IMR-90 (cell line): ENCODE results near the gene SNTG2. TPM values are rescaled to one million over a fixed set of nuclear protein-coding genes. Genes with fewer than 3 reads are reported as not detected.

Experiments
- ATAC-seq: fragments of 200-7000 bp; cut with Tn5 transposase; 2 replicates; pipeline ENCODE4 v1.9.1; 2020; ENCODE audit warnings: low read depth, mild to moderate bottlenecking, moderate library complexity
- BruUV-seq: library from RNA; stranded (reverse); fragments of 400-500 nt; replicated peaks from 2 replicates; lab custom pipeline; 2021; lab: Mats Ljungman, UMichigan
- CTCF ChIA-PET: fragments of 300-600 bp; formaldehyde crosslinking; extraction: SDS; loops from one replicate; lab custom pipeline; 2021; ENCODE audit warnings: antibody characterized with exemption; lab: Yijun Ruan, JAX
- POLR2A ChIA-PET: fragments of 300-600 bp; sonication (Branson Sonifier 250); formaldehyde crosslinking; loops from one replicate; lab custom pipeline; 2022; ENCODE audit warnings: antibody characterized with exemption; ENCODE audit not compliant: unreplicated experiment; lab: Charles Lee
- DNase-seq: peaks from one replicate; pipeline ENCODE4 v3.0.0; 2013
- H2AFZ ChIP-seq: replicated peaks from 2 replicates; pipeline ENCODE3; 2013; ENCODE audit warnings: low read length, mild to moderate bottlenecking; ENCODE audit not compliant: poor library complexity
- H2AK5ac ChIP-seq: 2 replicates; pipeline ENCODE4 v1.6.1; 2013; ENCODE audit warnings: low read depth, low read length, inconsistent platforms
- H2AK9ac ChIP-seq: replicated peaks from 2 replicates; pipeline ENCODE3; 2013; ENCODE audit warnings: mild to moderate bottlenecking, low read depth, low read length, moderate library complexity; ENCODE audit not compliant: poor library complexity
- H2BK120ac ChIP-seq: 2 replicates; pipeline ENCODE4 v1.6.1; 2013; ENCODE audit warnings: low read depth, low read length, inconsistent platforms
- H2BK15ac ChIP-seq: 3 replicates; pipeline ENCODE4 v1.6.1; 2013; ENCODE audit warnings: low read depth, low read length, inconsistent platforms
- H2BK20ac ChIP-seq: 2 replicates; pipeline ENCODE4 v1.6.1; 2013; ENCODE audit warnings: low read depth, mild to moderate bottlenecking, inconsistent platforms, low read length, moderate library complexity
- H2BK5ac ChIP-seq: 2 replicates; pipeline ENCODE4 v1.6.1; 2013; ENCODE audit warnings: mild to moderate bottlenecking, low read depth, low read length, inconsistent platforms; ENCODE audit not compliant: poor library complexity, severe bottlenecking
- H3K14ac ChIP-seq: replicated peaks from 2 replicates; pipeline ENCODE4 v1.6.1; 2013; ENCODE audit warnings: low read depth, low read length, inconsistent platforms
- H3K18ac ChIP-seq: 2 replicates; pipeline ENCODE4 v1.6.1; 2013; ENCODE audit warnings: low read depth, low read length, control low read depth
- H3K23ac ChIP-seq: 2 replicates; pipeline ENCODE4 v1.6.1; 2013; ENCODE audit warnings: low read depth, low read length, inconsistent platforms
- H3K27ac ChIP-seq: 2 replicates; pipeline ENCODE4 v1.5.1; 2013; ENCODE audit warnings: mild to moderate bottlenecking, control low read depth, low read length; ENCODE audit not compliant: insufficient read depth
- H3K27me3 ChIP-seq: 2 replicates; pipeline ENCODE4 v1.6.1; 2013; ENCODE audit warnings: low read length; ENCODE audit not compliant: control insufficient read depth, insufficient read depth
- H3K36me3 ChIP-seq: 2 replicates; pipeline ENCODE4 v1.6.1; 2013; ENCODE audit warnings: low read length, mixed read lengths; ENCODE audit not compliant: control insufficient read depth, insufficient read depth
- H3K4ac ChIP-seq: 2 replicates; pipeline ENCODE4 v1.6.1; 2013; ENCODE audit warnings: low read depth, low read length, inconsistent platforms
- H3K4me1 ChIP-seq: 2 replicates; pipeline ENCODE4 v1.6.1; 2013; ENCODE audit warnings: low read length, mixed read lengths; ENCODE audit not compliant: control insufficient read depth, insufficient read depth
- H3K4me2 ChIP-seq: 2 replicates; pipeline ENCODE4 v1.6.1; 2013; ENCODE audit warnings: low read depth, mild to moderate bottlenecking, control low read depth, low read length, moderate library complexity
- H3K4me3 ChIP-seq: 2 replicates; pipeline ENCODE4 v1.5.1; 2013; ENCODE audit warnings: low read depth, mild to moderate bottlenecking, control low read depth, low read length, moderate library complexity; ENCODE audit not compliant: insufficient read depth
- H3K56ac ChIP-seq: 2 replicates; pipeline ENCODE4 v1.6.1; 2013; ENCODE audit warnings: low read length, inconsistent platforms; ENCODE audit not compliant: insufficient read depth; ENCODE audit errors: extremely low read depth
- H3K79me1 ChIP-seq, 2 experiments: 2 replicates each; pipeline ENCODE4 v1.6.1; 2013; ENCODE audit warnings: low read length in 2 of 2, inconsistent platforms in 1 of 2, low read depth in 1 of 2
- H3K9ac ChIP-seq: 2 replicates; pipeline ENCODE4 v1.6.1; 2013; ENCODE audit warnings: low read depth, low read length, control low read depth
- H3K9me1 ChIP-seq: 2 replicates; pipeline ENCODE4 v1.6.1; 2013; ENCODE audit warnings: low read length, inconsistent platforms; ENCODE audit not compliant: insufficient read depth
- H3K9me3 ChIP-seq: 2 replicates; pipeline ENCODE4 v1.6.1; 2013; ENCODE audit warnings: low read length; ENCODE audit not compliant: control insufficient read depth, insufficient read depth
- H4K20me1 ChIP-seq: 2 replicates; pipeline ENCODE4 v1.6.1; 2013; ENCODE audit warnings: low read length, inconsistent platforms; ENCODE audit not compliant: insufficient read depth
- H4K5ac ChIP-seq: 2 replicates; pipeline ENCODE4 v1.6.1; 2013; ENCODE audit warnings: mild to moderate bottlenecking, low read depth, low read length, control low read depth
- H4K8ac ChIP-seq, 2 experiments: 2 replicates each; pipeline ENCODE4 v1.6.1; 2013; ENCODE audit warnings: low read depth in 2 of 2, low read length in 2 of 2, control low read depth in 1 of 2, inconsistent platforms in 1 of 2
- H4K91ac ChIP-seq: 2 replicates; pipeline ENCODE4 v1.6.1; 2013; ENCODE audit warnings: low read depth, low read length, inconsistent platforms; ENCODE audit not compliant: insufficient read depth
- BHLHE40 ChIP-seq: fragments of 150-350 bp; IDR thresholded peaks from 2 replicates; pipeline ENCODE4 v1.6.1; 2016; ENCODE audit warnings: mild to moderate bottlenecking, low read depth, low read length
- CEBPB ChIP-seq: IDR thresholded peaks from 2 replicates; pipeline ENCODE4 v1.6.1; 2012; ENCODE audit warnings: low read depth, low read length, improper control_type of control experiment
- CHD1 ChIP-seq: IDR thresholded peaks from 2 replicates; pipeline ENCODE4 v1.6.1; 2012; ENCODE audit warnings: low read depth, low read length, improper control_type of control experiment
- FOS ChIP-seq: fragments of 150-350 bp; IDR thresholded peaks from 2 replicates; pipeline ENCODE4 v1.6.1; 2016; ENCODE audit warnings: low read depth, low read length
- MAFK ChIP-seq: IDR thresholded peaks from 2 replicates; pipeline ENCODE4 v1.6.1; 2012; ENCODE audit warnings: low read depth, low read length, improper control_type of control experiment
- MAZ ChIP-seq: IDR thresholded peaks from 2 replicates; pipeline ENCODE4 v1.6.1; 2012; ENCODE audit warnings: low read depth, mild to moderate bottlenecking, low read length, improper control_type of control experiment, moderate library complexity, borderline replicate concordance
- MXI1 ChIP-seq: IDR thresholded peaks from 2 replicates; pipeline ENCODE4 v1.6.1; 2012; ENCODE audit warnings: low read depth, mild to moderate bottlenecking, low read length, moderate library complexity, borderline replicate concordance
- POLR2A ChIP-seq: IDR thresholded peaks from 2 replicates; pipeline ENCODE4 v1.6.1; 2012; ENCODE audit warnings: mild to moderate bottlenecking, low read depth, low read length
- RCOR1 ChIP-seq: IDR thresholded peaks from 2 replicates; pipeline ENCODE4 v1.6.1; 2012; ENCODE audit warnings: mild to moderate bottlenecking, low read length, improper control_type of control experiment; ENCODE audit not compliant: insufficient replicate concordance
- RFX5 ChIP-seq: IDR thresholded peaks from 2 replicates; pipeline ENCODE4 v1.8.0; 2012; ENCODE audit warnings: low read depth, mild to moderate bottlenecking, low read length, moderate library complexity
- SMC3 ChIP-seq: fragments of 150-350 bp; IDR thresholded peaks from 2 replicates; pipeline ENCODE4 v1.6.1; 2016; ENCODE audit warnings: low read depth, mild to moderate bottlenecking, antibody characterized with exemption, low read length, moderate library complexity
- WGBS, 2 experiments: methylation state at CpG; one replicate each; pipeline versions ENCODE4 v1.1.5 to v1.1.7; 2013; ENCODE audit warnings: missing lambda C conversion rate in 2 of 2; ENCODE audit not compliant: insufficient read length in 1 of 2; ENCODE audit errors: extremely low coverage in 2 of 2; 5-methylcytosine and 5-hydroxymethylcytosine counted together
- dilution Hi-C: fragments of 300-500 bp; cut with HindIII; formaldehyde crosslinking; loops from one replicate; pipeline ENCODE4 v1.14.3; 2018; ENCODE audit warnings: low sequenced_read_pairs; ENCODE audit not compliant: unreplicated experiment
- in situ Hi-C: fragments of 300-500 bp; cut with MboI; formaldehyde crosslinking; loops from 3 replicates; pipeline ENCODE4 v1.14.3; 2019; ENCODE audit warnings: low sequenced_read_pairs, inconsistent platforms, mixed read lengths
- intact Hi-C: fragments of 100-400 bp; cut with micrococcal nuclease; formaldehyde crosslinking; loops from 2 replicates; pipeline ENCODE4 v1.10.0; 2022
- polyA plus RNA-seq, 3 experiments: library from polyadenylated mRNA; depleted of rRNA; stranded (reverse); fragments of >200 nt; gene quantifications; 2 replicates each; pipeline ENCODE4 v1.2.3, GENCODE V29; 2012; ENCODE audit warnings: low replicate concordance in 1 of 3
- total RNA-seq: library from RNA; depleted of rRNA; stranded (reverse); fragments of >200 nt; gene quantifications from 2 replicates; pipeline ENCODE4 v1.2.3, GENCODE V29; 2012
- TF ChIP-seq, protein P1 (sequence below): conservative IDR thresholded peaks from 2 replicates; pipeline ENCODE4 v1.5.1; 2012; ENCODE audit warnings: mild to moderate bottlenecking, low read depth, low read length, improper control_type of control experiment
- TF ChIP-seq, protein P2 (sequence below): fragments of 150-350 bp; IDR thresholded peaks from 2 replicates; pipeline ENCODE4 v1.6.1; 2017; ENCODE audit warnings: mild to moderate bottlenecking, antibody characterized with exemption, low read length, low read depth

Gene SNTG2
- total and polyA plus RNA-seq, 2 of the 4 experiments (the other 2 are of a cell fraction) = under 0.01 to 0.17 TPM

DNA sequence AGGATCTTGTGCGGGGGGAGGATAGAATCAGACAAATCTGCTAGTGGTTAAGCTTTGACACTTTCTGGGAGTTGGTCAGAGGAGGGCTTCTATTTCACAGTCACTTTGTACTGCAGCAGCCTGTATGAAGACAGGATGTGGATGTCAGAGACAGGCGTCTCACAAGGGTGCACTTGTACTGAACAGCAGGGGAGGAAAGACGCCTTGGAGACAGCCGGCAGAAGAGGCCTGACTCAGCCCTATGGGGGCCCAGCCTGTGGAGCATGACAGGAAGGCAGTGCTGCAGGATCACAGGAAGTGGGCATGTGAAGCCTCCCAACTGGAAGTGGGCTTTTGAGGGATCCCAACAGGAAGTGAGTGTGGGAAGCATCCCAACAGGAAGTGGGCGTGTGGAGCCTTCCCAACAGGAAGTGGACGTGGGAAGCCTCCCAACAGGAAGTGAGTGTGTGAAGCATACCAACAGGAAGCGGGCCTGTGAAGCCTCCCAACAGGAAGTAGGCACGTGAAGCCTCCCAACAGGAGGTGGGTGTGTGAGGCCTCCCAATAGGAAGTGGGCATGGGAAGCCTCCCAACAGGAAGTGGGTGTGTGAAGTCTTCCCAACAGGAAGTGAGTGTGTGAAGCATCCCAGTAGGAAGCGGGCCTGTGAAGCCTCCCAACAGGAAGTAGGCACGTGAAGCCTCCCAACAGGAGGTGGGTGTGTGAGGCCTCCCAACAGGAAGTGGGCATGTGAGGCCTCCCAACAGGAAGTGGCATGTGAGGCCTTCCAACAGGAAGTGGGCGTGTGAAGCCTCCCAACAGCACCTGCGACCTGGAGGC, 212.3 kb downstream of the SNTG2 start (continued):
- TF ChIP-seq MAFK = no peak

DNA sequence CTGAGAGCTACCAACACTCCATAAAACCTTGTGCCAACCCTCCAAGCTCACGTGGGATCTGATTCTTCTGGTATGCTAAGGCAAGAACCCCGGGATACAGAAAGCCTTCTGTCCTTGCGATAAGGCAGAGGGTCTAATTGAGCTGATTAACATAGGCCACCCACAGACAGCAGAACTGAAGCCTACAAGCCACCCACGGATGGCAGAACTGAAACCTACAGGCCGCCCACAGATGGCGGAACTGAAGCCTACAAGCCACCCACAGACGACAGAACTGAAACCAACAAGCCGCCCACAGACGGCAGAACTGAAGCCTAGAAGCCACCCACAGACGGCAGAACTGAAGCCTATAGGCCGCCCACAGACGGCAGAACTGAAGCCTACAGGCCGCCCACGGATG, 216.3 kb downstream of the SNTG2 start:
- no peak overlapping the region for H2AK9ac ChIP-seq
- no peaks in the 10 kb centered on the region for H3K27me3 ChIP-seq
- no peak overlapping the region for H2BK15ac ChIP-seq
- no peak overlapping the region for H3K14ac ChIP-seq
- peaks cover 34% of the 10 kb centered on the region for H3K9me3 ChIP-seq
- H3K27ac ChIP-seq = no peak overlapping the region
- H3K36me3 ChIP-seq = no peaks in the 10 kb centered on the region
- DNase-seq (no peak), ATAC-seq (no peak)
- dilution Hi-C loops = no loop called here
- no peak overlapping the region for H4K8ac ChIP-seq
- no peaks in the 10 kb centered on the region for H3K9me1 ChIP-seq
- CTCF ChIA-PET = no interaction called here
- H2BK20ac ChIP-seq = no peak overlapping the region
- no peak overlapping the region for H3K56ac ChIP-seq
- H2AFZ ChIP-seq = no peak overlapping the region
- BruUV-seq = no TSS peak
- WGBS, 2 experiments = 80% methylated on average over 2 of the region's 14 CpGs; no CpG with 5 or more reads in 1 of the 2 experiments
- intact Hi-C loops = no loop called here
- no peak overlapping the region for H4K5ac ChIP-seq
- H3K4me1 ChIP-seq = no peaks in the 10 kb centered on the region
- TF ChIP-seq MAFK = no peak
- no peak for TF ChIP-seq RFX5
- TF ChIP-seq, protein P1, sequence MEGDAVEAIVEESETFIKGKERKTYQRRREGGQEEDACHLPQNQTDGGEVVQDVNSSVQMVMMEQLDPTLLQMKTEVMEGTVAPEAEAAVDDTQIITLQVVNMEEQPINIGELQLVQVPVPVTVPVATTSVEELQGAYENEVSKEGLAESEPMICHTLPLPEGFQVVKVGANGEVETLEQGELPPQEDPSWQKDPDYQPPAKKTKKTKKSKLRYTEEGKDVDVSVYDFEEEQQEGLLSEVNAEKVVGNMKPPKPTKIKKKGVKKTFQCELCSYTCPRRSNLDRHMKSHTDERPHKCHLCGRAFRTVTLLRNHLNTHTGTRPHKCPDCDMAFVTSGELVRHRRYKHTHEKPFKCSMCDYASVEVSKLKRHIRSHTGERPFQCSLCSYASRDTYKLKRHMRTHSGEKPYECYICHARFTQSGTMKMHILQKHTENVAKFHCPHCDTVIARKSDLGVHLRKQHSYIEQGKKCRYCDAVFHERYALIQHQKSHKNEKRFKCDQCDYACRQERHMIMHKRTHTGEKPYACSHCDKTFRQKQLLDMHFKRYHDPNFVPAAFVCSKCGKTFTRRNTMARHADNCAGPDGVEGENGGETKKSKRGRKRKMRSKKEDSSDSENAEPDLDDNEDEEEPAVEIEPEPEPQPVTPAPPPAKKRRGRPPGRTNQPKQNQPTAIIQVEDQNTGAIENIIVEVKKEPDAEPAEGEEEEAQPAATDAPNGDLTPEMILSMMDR = no peak
- no peak for TF ChIP-seq MAZ
- no peak for TF ChIP-seq POLR2A
- TF ChIP-seq, protein P2, sequence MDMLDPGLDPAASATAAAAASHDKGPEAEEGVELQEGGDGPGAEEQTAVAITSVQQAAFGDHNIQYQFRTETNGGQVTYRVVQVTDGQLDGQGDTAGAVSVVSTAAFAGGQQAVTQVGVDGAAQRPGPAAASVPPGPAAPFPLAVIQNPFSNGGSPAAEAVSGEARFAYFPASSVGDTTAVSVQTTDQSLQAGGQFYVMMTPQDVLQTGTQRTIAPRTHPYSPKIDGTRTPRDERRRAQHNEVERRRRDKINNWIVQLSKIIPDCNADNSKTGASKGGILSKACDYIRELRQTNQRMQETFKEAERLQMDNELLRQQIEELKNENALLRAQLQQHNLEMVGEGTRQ = no peak
- no peak for TF ChIP-seq SMC3
- no peak for TF ChIP-seq BHLHE40
- TF ChIP-seq CEBPB = no peak
- TF ChIP-seq MXI1 = no peak
- no peak for TF ChIP-seq RCOR1
- no peak for TF ChIP-seq CHD1
- no peak for TF ChIP-seq FOS
- in situ Hi-C loops = no loop called here
- no peak overlapping the region for H2AK5ac ChIP-seq
- POLR2A ChIA-PET = no interaction called here
- no peak overlapping the region for H3K4me2 ChIP-seq
- H3K23ac ChIP-seq = no peak overlapping the region
- no peak overlapping the region for H2BK120ac ChIP-seq
- H3K18ac ChIP-seq = no peak overlapping the region
- no peaks in the 10 kb centered on the region for H4K20me1 ChIP-seq
- no peak overlapping the region for H3K4ac ChIP-seq
- no peak overlapping the region for H3K9ac ChIP-seq
- H3K79me1 ChIP-seq = no peaks in the 10 kb centered on the region
- no peak overlapping the region for H3K4me3 ChIP-seq
- no peak overlapping the region for H2BK5ac ChIP-seq
- H4K91ac ChIP-seq = no peak overlapping the region
